ENCODE measurements around the gene SNHG17.

SNHG17 gene

DNA sequence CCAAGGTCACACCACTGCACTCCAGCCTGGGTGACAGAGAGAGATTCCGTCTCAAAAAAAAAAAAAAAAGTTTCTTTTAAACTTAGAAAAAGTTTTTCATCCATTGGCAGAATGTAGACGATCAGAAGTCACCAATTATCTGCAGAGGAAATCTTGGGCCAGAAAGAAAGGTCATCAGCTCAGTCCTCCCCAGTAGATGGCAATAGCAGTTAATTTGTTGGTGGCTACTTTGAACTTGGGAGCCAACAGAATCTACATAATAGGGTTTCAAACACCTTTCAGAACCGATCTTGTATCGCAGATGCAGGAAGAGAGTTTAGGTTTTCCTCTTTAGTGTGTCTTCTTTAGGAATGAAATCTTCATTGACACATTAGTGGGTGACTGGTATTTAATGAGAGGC is 47.2 kb downstream of the SNHG17 start:
- peaks cover 41 to 68% of the 10 kb centered on the region in 2 experiments for H3K27me3 ChIP-seq (ENCODE audit: control insufficient read depth in 1 of 2, insufficient read depth in 1 of 2, low read length in 2 of 2)
- H2BK5ac ChIP-seq (ENCODE audit: low read depth, low read length, poor library complexity, severe bottlenecking), result no peak overlapping the region
- H3K4me3 ChIP-seq (ENCODE audit: insufficient read depth in 1 of 2, low read depth in 1 of 2, low read length in 2 of 2), result no peak overlapping the region

DNA sequence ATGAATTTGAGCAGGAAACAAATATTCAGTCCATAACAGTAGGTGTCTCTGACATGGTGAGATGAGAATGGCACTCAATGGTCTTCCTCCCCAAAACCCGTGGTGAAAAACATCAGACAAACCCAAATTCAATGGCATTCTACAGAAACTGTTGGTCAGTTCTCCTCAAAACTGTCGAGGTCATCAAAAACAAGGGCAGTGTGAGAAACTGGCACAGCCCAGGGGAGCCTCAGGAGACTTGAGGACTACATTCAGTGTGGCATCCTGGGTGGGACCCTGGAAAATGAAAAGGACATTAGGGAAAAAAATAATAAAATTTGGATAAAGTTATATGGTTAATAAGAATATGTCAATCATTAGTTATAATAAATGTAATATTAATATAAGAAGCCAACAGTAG is 48.3 kb downstream of the SNHG17 start:
- H3K27ac ChIP-seq (ENCODE audit: low read length, poor library complexity, severe bottlenecking), result no peak overlapping the region
- no peak overlapping the region for H3K4ac ChIP-seq (ENCODE audit: low read depth in 1 of 2, low read length in 2 of 2)
- no peak overlapping the region for H3K4me2 ChIP-seq (ENCODE audit: low read length, poor library complexity, severe bottlenecking)
- H3K36me3 ChIP-seq (ENCODE audit: control insufficient read depth in 1 of 2, insufficient read depth in 2 of 2, low read depth in 1 of 2, low read length in 2 of 2), result no peaks in the 10 kb centered on the region
- H2BK15ac ChIP-seq (ENCODE audit: low read depth, poor library complexity, severe bottlenecking), result no peak overlapping the region
- H3K9me3 ChIP-seq (ENCODE audit: control insufficient read depth, low read length), result peaks cover 4% of the 10 kb centered on the region
- H3K4me1 ChIP-seq (ENCODE audit: control insufficient read depth, insufficient read depth, low read depth, low read length), result no peaks in the 10 kb centered on the region
- H3K9ac ChIP-seq (ENCODE audit: low read length), result no peak overlapping the region
- no peak overlapping the region for H3K4me3 ChIP-seq (ENCODE audit: insufficient read depth in 1 of 2, low read depth in 1 of 2, low read length in 2 of 2)
- H2BK120ac ChIP-seq (ENCODE audit: low read depth, low read length), result no peak overlapping the region
- no peak overlapping the region for H4K8ac ChIP-seq (ENCODE audit: low read length)
- H3K27me3 ChIP-seq (ENCODE audit: control insufficient read depth in 1 of 2, insufficient read depth in 1 of 2, low read length in 2 of 2), result peaks cover 44 to 61% of the 10 kb centered on the region in 2 experiments
- H4K91ac ChIP-seq (ENCODE audit: low read length), result no peak overlapping the region
- WGBS, result 57% methylated on average over 2 of the region's 2 CpGs
- H3K79me1 ChIP-seq (replicated peaks; ENCODE audit: low read length, poor library complexity, severe bottlenecking), result no peaks in the 10 kb centered on the region
- no peak overlapping the region for H2AK5ac ChIP-seq (ENCODE audit: low read length, severe bottlenecking)
- no peak overlapping the region for H2AFZ ChIP-seq (ENCODE audit: low read depth, low read length)
- H2BK12ac ChIP-seq (ENCODE audit: low read length in 2 of 2), result no peak overlapping the region
- H3K18ac ChIP-seq (ENCODE audit: low read depth in 1 of 2, low read length in 2 of 2), result no peak overlapping the region
- no peak overlapping the region for H3K23ac ChIP-seq (ENCODE audit: low read length in 2 of 2)
- DNase-seq, result no peak
- H3K14ac ChIP-seq (ENCODE audit: low read length in 2 of 2), result no peak overlapping the region
- H2BK5ac ChIP-seq (ENCODE audit: low read depth, low read length, poor library complexity, severe bottlenecking), result no peak overlapping the region

More for the DNA sequence above, 47.2 kb downstream of the SNHG17 start:
- no peak overlapping the region for H3K23ac ChIP-seq (ENCODE audit: low read length in 2 of 2)
- H3K4ac ChIP-seq (ENCODE audit: low read depth in 1 of 2, low read length in 2 of 2), result no peak overlapping the region
- H3K79me1 ChIP-seq (replicated peaks; ENCODE audit: low read length, poor library complexity, severe bottlenecking), result no peaks in the 10 kb centered on the region
- H2BK120ac ChIP-seq (ENCODE audit: low read depth, low read length), result no peak overlapping the region
- DNase-seq, result no peak
- no peak overlapping the region for H3K27ac ChIP-seq (ENCODE audit: low read length, poor library complexity, severe bottlenecking)
- no peak overlapping the region for H2BK12ac ChIP-seq (ENCODE audit: low read length in 2 of 2)
- H4K91ac ChIP-seq (ENCODE audit: low read length), result no peak overlapping the region
- H2BK15ac ChIP-seq (ENCODE audit: low read depth, poor library complexity, severe bottlenecking), result no peak overlapping the region
- H2AFZ ChIP-seq (ENCODE audit: low read depth, low read length), result no peak overlapping the region
- H4K8ac ChIP-seq (ENCODE audit: low read length), result no peak overlapping the region
- no peak overlapping the region for H3K4me2 ChIP-seq (ENCODE audit: low read length, poor library complexity, severe bottlenecking)
- H3K14ac ChIP-seq (ENCODE audit: low read length in 2 of 2), result no peak overlapping the region
- H2AK5ac ChIP-seq (ENCODE audit: low read length, severe bottlenecking), result no peak overlapping the region
- no peak overlapping the region for H3K9ac ChIP-seq (ENCODE audit: low read length)
- no peaks in the 10 kb centered on the region for H3K4me1 ChIP-seq (ENCODE audit: control insufficient read depth, insufficient read depth, low read depth, low read length)
- no peak overlapping the region for H3K18ac ChIP-seq (ENCODE audit: low read depth in 1 of 2, low read length in 2 of 2)
- H3K9me3 ChIP-seq (ENCODE audit: control insufficient read depth, low read length), result peaks cover 4% of the 10 kb centered on the region
- 91% methylated on average over 4 of the region's 4 CpGs for WGBS
- no peaks in the 10 kb centered on the region for H3K36me3 ChIP-seq (ENCODE audit: control insufficient read depth in 1 of 2, insufficient read depth in 2 of 2, low read depth in 1 of 2, low read length in 2 of 2)

- no peak overlapping the region for H3K18ac ChIP-seq (ENCODE audit: low read depth in 1 of 2, low read length in 2 of 2)
Observed at GRCh38 chr20:38386004-38386403, 49.1 kb downstream of the SNHG17 start.

GRCh38 chr20:38383147-38383546 is 52.0 kb downstream of the SNHG17 start:
- Histone ChIP-seq H2AK5ac (ENCODE audit: low read length, severe bottlenecking) (no peak overlapping the region), H4K91ac (ENCODE audit: low read length) (no peak overlapping the region), H3K27me3 (ENCODE audit: control insufficient read depth in 1 of 2, insufficient read depth in 1 of 2, low read length in 2 of 2) (peaks cover 30 to 47% of the 10 kb centered on the region in 2 experiments), H3K23ac (ENCODE audit: low read length in 2 of 2) (no peak overlapping the region), H4K8ac (ENCODE audit: low read length) (no peak overlapping the region), H3K36me3 (ENCODE audit: control insufficient read depth in 1 of 2, insufficient read depth in 2 of 2, low read depth in 1 of 2, low read length in 2 of 2) (no peaks in the 10 kb centered on the region), H3K14ac (ENCODE audit: low read length in 2 of 2) (no peak overlapping the region), H3K79me1 (replicated peaks; ENCODE audit: low read length, poor library complexity, severe bottlenecking) (no peaks in the 10 kb centered on the region), H3K9ac (ENCODE audit: low read length) (no peak overlapping the region), H3K4me2 (ENCODE audit: low read length, poor library complexity, severe bottlenecking) (no peak overlapping the region), H2BK12ac (ENCODE audit: low read length in 2 of 2) (no peak overlapping the region), H3K4me3 (ENCODE audit: insufficient read depth in 1 of 2, low read depth in 1 of 2, low read length in 2 of 2) (no peak overlapping the region), H3K4ac (ENCODE audit: low read depth in 1 of 2, low read length in 2 of 2) (no peak overlapping the region), H3K4me1 (ENCODE audit: control insufficient read depth, insufficient read depth, low read depth, low read length) (no peaks in the 10 kb centered on the region), H3K9me3 (ENCODE audit: control insufficient read depth, low read length) (no peaks in the 10 kb centered on the region), H3K18ac (ENCODE audit: low read depth in 1 of 2, low read length in 2 of 2) (no peak overlapping the region), H2BK120ac (ENCODE audit: low read depth, low read length) (no peak overlapping the region), H2BK5ac (ENCODE audit: low read depth, low read length, poor library complexity, severe bottlenecking) (no peak overlapping the region), H3K27ac (ENCODE audit: low read length, poor library complexity, severe bottlenecking) (no peak overlapping the region), H2AFZ (ENCODE audit: low read depth, low read length) (no peak overlapping the region), H2BK15ac (ENCODE audit: low read depth, poor library complexity, severe bottlenecking) (no peak overlapping the region)
- no peak for DNase-seq
- WGBS, result 71% methylated on average over 4 of the region's 4 CpGs

More at GRCh38 chr20:38386004-38386403, 49.1 kb downstream of the SNHG17 start:
- no peak overlapping the region for H3K14ac ChIP-seq (ENCODE audit: low read length in 2 of 2)
- no peak overlapping the region for H4K8ac ChIP-seq (ENCODE audit: low read length)
- H2BK5ac ChIP-seq (ENCODE audit: low read depth, low read length, poor library complexity, severe bottlenecking), result no peak overlapping the region
- DNase-seq, result no peak
- H3K4ac ChIP-seq (ENCODE audit: low read depth in 1 of 2, low read length in 2 of 2), result no peak overlapping the region
- no peak overlapping the region for H2BK12ac ChIP-seq (ENCODE audit: low read length in 2 of 2)
- no peak overlapping the region for H2AFZ ChIP-seq (ENCODE audit: low read depth, low read length)
- H2BK120ac ChIP-seq (ENCODE audit: low read depth, low read length), result no peak overlapping the region
- no peak overlapping the region for H3K23ac ChIP-seq (ENCODE audit: low read length in 2 of 2)
- no peak overlapping the region for H2BK15ac ChIP-seq (ENCODE audit: low read depth, poor library complexity, severe bottlenecking)
- whole genome bisulfite sequencing, result 84% methylated on average over 8 of the region's 8 CpGs
- no peak overlapping the region for H3K27ac ChIP-seq (ENCODE audit: low read length, poor library complexity, severe bottlenecking)
- peaks cover 4% of the 10 kb centered on the region for H3K9me3 ChIP-seq (ENCODE audit: control insufficient read depth, low read length)
- H2AK5ac ChIP-seq (ENCODE audit: low read length, severe bottlenecking), result no peak overlapping the region
- no peak overlapping the region for H3K4me3 ChIP-seq (ENCODE audit: insufficient read depth in 1 of 2, low read depth in 1 of 2, low read length in 2 of 2)
- no peak overlapping the region for H3K4me2 ChIP-seq (ENCODE audit: low read length, poor library complexity, severe bottlenecking)
- no peaks in the 10 kb centered on the region for H3K4me1 ChIP-seq (ENCODE audit: control insufficient read depth, insufficient read depth, low read depth, low read length)
- no peaks in the 10 kb centered on the region for H3K36me3 ChIP-seq (ENCODE audit: control insufficient read depth in 1 of 2, insufficient read depth in 2 of 2, low read depth in 1 of 2, low read length in 2 of 2)
- H4K91ac ChIP-seq (ENCODE audit: low read length), result no peak overlapping the region
- H3K9ac ChIP-seq (ENCODE audit: low read length), result no peak overlapping the region
- H3K27me3 ChIP-seq (ENCODE audit: control insufficient read depth in 1 of 2, insufficient read depth in 1 of 2, low read length in 2 of 2), result peaks cover 46 to 63% of the 10 kb centered on the region in 2 experiments
- no peaks in the 10 kb centered on the region for H3K79me1 ChIP-seq (replicated peaks; ENCODE audit: low read length, poor library complexity, severe bottlenecking)
